Measurements from ENCODE around the gene NLRP9. TPM values are rescaled to one million over a fixed set of nuclear protein-coding genes. Genes with fewer than 3 reads are reported as not detected.

Gene NLRP9
- polyA plus RNA-seq, 1 experiment: not detected

DNA sequence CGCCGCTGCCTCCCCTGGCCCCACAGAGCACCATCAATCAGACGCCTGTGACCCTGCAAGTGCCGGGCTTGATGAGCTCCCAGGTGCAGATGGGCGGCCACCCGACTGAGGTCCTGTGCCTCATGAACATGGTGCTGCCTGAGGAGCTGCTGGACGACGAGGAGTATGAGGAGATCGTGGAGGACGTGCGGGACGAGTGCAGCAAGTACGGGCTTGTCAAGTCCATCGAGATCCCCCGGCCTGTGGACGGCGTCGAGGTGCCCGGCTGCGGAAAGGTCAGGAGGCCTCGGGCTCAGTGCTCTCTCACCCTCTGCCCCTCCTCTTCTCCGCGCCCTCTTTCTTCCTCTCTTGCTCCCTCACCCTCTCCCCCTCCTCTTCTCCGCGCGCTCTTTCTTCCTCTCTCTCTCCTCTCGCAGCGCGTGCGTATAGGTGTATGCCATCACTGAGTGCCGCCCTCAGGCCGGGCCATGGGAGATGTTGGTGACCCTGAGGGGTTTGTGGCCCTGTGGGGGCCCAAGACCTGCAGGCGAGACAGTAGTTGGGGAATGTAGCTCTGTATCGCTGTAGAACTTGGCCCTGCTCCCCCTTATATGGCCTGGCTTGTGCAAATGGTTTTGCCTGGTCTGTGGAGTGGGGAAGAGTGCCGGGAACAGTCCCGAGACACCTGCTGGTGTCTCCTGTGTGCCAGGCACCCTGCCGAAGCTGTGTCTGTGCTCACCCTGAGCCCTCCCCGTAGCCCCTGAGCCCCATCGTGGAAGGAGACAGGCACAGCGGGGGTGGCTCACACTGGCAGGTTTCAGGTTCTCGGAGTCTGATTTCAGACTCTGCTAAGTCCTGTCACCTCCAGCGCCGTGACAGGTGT is 68.6 kb downstream of the NLRP9 start:
- ChIA-PET CTCF (no interaction called here), POLR2A (interaction anchor here (0.6 kb wide), 1 partner anchor 9 kb away, joined by 7 read pairs; no protein-coding TSS in a partner anchor)
- no peak for DNase-seq (ENCODE audit: low read depth, low spot score)
- no peak overlapping the region for H3K4me3 ChIP-seq (ENCODE audit: low read depth, low read length)
- no peaks in the 10 kb centered on the region; the same call in 1 of the 2 replicates for H3K9me3 ChIP-seq (ENCODE audit: control insufficient read depth, insufficient read depth, low read length)
- TF ChIP-seq, protein P1, sequence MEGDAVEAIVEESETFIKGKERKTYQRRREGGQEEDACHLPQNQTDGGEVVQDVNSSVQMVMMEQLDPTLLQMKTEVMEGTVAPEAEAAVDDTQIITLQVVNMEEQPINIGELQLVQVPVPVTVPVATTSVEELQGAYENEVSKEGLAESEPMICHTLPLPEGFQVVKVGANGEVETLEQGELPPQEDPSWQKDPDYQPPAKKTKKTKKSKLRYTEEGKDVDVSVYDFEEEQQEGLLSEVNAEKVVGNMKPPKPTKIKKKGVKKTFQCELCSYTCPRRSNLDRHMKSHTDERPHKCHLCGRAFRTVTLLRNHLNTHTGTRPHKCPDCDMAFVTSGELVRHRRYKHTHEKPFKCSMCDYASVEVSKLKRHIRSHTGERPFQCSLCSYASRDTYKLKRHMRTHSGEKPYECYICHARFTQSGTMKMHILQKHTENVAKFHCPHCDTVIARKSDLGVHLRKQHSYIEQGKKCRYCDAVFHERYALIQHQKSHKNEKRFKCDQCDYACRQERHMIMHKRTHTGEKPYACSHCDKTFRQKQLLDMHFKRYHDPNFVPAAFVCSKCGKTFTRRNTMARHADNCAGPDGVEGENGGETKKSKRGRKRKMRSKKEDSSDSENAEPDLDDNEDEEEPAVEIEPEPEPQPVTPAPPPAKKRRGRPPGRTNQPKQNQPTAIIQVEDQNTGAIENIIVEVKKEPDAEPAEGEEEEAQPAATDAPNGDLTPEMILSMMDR (IDR thresholded peaks at IDR 0.05; ENCODE audit: low read depth, low read length): no peak
- no peak overlapping the region for H3K27ac ChIP-seq (ENCODE audit: low read depth, low read length)
- no peaks in the 10 kb centered on the region for H3K27me3 ChIP-seq (ENCODE audit: control insufficient read depth, insufficient read depth, low read length)

DNA sequence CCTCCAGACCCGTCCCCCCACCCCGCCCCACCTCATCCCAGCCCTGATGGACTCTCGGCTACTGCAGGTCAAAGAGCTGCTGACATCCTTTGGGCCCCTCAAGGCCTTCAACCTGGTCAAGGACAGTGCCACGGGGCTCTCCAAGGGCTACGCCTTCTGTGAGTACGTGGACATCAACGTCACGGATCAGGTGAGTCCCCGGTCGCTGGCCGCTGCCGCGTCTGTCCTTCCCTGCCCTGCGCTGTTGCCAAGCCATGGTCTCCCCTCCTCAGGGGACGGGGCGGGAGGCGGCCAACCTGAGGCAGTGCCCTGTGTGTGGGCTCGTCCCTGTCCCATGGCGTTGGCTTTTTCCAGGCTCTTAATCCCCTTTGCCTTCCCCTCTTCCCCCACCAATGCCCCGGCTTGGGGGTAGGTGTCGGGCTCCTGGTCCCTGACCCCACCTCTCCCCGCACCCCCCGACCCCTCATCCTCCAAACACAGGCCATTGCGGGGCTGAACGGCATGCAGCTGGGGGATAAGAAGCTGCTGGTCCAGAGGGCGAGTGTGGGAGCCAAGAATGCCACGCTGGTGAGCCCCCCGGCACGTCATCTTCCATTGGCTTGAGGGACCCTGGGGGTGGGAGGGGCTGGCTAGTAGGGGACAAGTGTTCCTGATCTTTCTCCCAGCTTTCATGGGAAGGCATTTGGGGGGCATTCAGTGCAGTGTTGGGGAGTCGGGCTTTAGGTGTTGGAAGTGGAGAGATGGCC is 69.4 kb downstream of the NLRP9 start:
- ChIA-PET POLR2A (no interaction called here), CTCF (no interaction called here)
- H3K27ac ChIP-seq (ENCODE audit: low read depth, low read length): no peak overlapping the region
- H3K9me3 ChIP-seq (ENCODE audit: control insufficient read depth, insufficient read depth, low read length): no peaks in the 10 kb centered on the region; the same call in 1 of the 2 replicates
- DNase-seq (ENCODE audit: low read depth, low spot score): no peak
- H3K4me3 ChIP-seq (ENCODE audit: low read depth, low read length): no peak overlapping the region
- no peaks in the 10 kb centered on the region for H3K27me3 ChIP-seq (ENCODE audit: control insufficient read depth, insufficient read depth, low read length)
- TF ChIP-seq, protein P1 (IDR thresholded peaks at IDR 0.05; ENCODE audit: low read depth, low read length): no peak

DNA sequence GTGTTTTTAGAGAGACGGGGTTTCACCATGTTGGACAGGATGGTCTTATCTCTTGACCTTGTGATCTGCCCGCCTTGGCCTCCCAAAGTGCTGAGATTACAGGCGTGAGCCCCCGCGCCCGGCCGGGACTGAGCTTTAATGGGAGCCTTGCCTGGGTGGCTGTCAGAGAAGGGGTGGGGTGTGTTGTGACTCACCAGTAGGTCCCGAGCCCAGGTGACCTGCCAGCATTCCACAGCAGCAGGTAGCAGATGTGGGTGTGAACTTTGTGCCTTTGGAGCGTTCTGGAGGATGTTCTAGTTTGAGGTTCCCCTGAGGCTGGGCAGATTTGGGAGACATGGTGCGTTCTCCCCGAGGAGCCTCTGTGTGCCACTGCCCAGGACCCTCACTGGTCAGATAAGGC is 70.2 kb downstream of the NLRP9 start:
- ChIA-PET POLR2A (no interaction called here), CTCF (no interaction called here)
- TF ChIP-seq, protein P1 (IDR thresholded peaks at IDR 0.05; ENCODE audit: low read depth, low read length): no peak
- no peaks in the 10 kb centered on the region for H3K27me3 ChIP-seq (ENCODE audit: control insufficient read depth, insufficient read depth, low read length)
- no peak for DNase-seq (ENCODE audit: low read depth, low spot score)
- no peak overlapping the region for H3K27ac ChIP-seq (ENCODE audit: low read depth, low read length)
- no peak overlapping the region for H3K4me3 ChIP-seq (ENCODE audit: low read depth, low read length)
- no peaks in the 10 kb centered on the region; the same call in 1 of the 2 replicates for H3K9me3 ChIP-seq (ENCODE audit: control insufficient read depth, insufficient read depth, low read length)

GRCh38 chr19:55667511-55667910 is 70.7 kb downstream of the NLRP9 start:
- TF ChIP-seq, protein P1 (IDR thresholded peaks at IDR 0.05; ENCODE audit: low read depth, low read length): no peak
- POLR2A ChIA-PET: interaction anchor here (0.6 kb wide), 1 partner anchor 464 kb away, joined by 3 read pairs; no protein-coding TSS in a partner anchor
- CTCF ChIA-PET: no interaction called here
- DNase-seq (ENCODE audit: low read depth, low spot score): no peak
- Histone ChIP-seq H3K27me3 (ENCODE audit: control insufficient read depth, insufficient read depth, low read length) (no peaks in the 10 kb centered on the region), H3K9me3 (ENCODE audit: control insufficient read depth, insufficient read depth, low read length) (no peaks in the 10 kb centered on the region; the same call in 1 of the 2 replicates), H3K27ac (ENCODE audit: low read depth, low read length) (no peak overlapping the region), H3K4me3 (ENCODE audit: low read depth, low read length) (no peak overlapping the region)

DNA sequence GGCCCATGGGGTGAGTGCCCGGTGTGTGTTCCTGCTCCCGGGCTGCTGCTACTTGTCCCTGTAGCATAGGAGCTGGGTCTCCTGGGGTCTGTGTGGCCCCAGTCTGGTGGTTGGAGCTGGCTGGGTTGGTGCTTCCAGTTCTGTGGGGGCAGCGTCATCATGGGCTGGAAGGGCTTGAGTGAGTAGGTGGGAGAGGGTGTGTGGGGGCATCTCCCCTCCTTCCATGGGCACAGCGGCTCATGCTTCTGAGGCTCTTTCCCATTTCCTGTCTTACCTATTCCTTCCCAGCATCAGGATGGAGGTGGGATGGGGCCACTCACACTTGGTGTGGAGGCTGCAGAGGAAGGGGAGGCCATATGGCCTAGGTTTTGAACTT is 71.2 kb downstream of the NLRP9 start:
- H3K4me3 ChIP-seq (ENCODE audit: low read depth, low read length): no peak overlapping the region
- H3K27me3 ChIP-seq (ENCODE audit: control insufficient read depth, insufficient read depth, low read length): no peaks in the 10 kb centered on the region
- ChIA-PET CTCF (no interaction called here), POLR2A (interaction anchor here (0.6 kb wide), 1 partner anchor 465 kb away, joined by 3 read pairs; no protein-coding TSS in a partner anchor)
- no peak for DNase-seq (ENCODE audit: low read depth, low spot score)
- TF ChIP-seq, protein P1 (IDR thresholded peaks at IDR 0.05; ENCODE audit: low read depth, low read length): no peak
- H3K9me3 ChIP-seq (ENCODE audit: control insufficient read depth, insufficient read depth, low read length): no peaks in the 10 kb centered on the region; the same call in 1 of the 2 replicates
- peak overlapping the region; percentile 31 for H3K27ac ChIP-seq (ENCODE audit: low read depth, low read length)
